Measurements from ENCODE around the gene CD5L. TPM values are rescaled to one million over a fixed set of nuclear protein-coding genes. Genes with fewer than 3 reads are reported as not detected.

The CD5L gene
- total and polyA plus RNA-seq, 2 donors from 2014 or later = 0.19 TPM; not detected in 1

GRCh38 chr1:157806431-157807149 lies 35.0 kb downstream of the CD5L start:
- FAIRE-seq (no peak), DNase-seq (no peak)
- no peaks in the 10 kb centered on the region for H3K4me1 ChIP-seq (ENCODE audit: control insufficient read depth in 2 of 3, insufficient read depth in 2 of 3, low read depth in 1 of 3, low read length in 3 of 3)
- no peak for TF ChIP-seq CTCF (IDR thresholded peaks at IDR 0.05; ENCODE audit: borderline replicate concordance, extremely low read depth, insufficient read depth)
- intact Hi-C loops (cut with DNase I) = no loop called here
- H3K27me3 ChIP-seq (ENCODE audit: control insufficient read depth, insufficient read depth, low read length) = no peaks in the 10 kb centered on the region
- no peaks in the 10 kb centered on the region for H3K36me3 ChIP-seq (ENCODE audit: control insufficient read depth in 2 of 3, insufficient read depth in 3 of 3, low read length in 3 of 3)
- H3K4me3 ChIP-seq (ENCODE audit: low read length in 3 of 3) = no peak overlapping the region
- H3K9me3 ChIP-seq (ENCODE audit: control insufficient read depth in 2 of 3, insufficient read depth in 1 of 3, low read length in 3 of 3) = no peaks in the 10 kb centered on the region
- no peak overlapping the region for H3K9ac ChIP-seq (ENCODE audit: low read length in 3 of 3)
- H3K27ac ChIP-seq (ENCODE audit: low read depth in 2 of 2, low read length in 2 of 2) = no peak overlapping the region

GRCh38 chr1:157803851-157804250 lies 37.8 kb downstream of the CD5L start:
- Histone ChIP-seq H3K27ac (ENCODE audit: low read depth in 2 of 2, low read length in 2 of 2) (no peak overlapping the region), H3K36me3 (ENCODE audit: control insufficient read depth in 2 of 3, insufficient read depth in 3 of 3, low read length in 3 of 3) (no peaks in the 10 kb centered on the region), H3K9me3 (ENCODE audit: control insufficient read depth in 2 of 3, insufficient read depth in 1 of 3, low read length in 3 of 3) (no peaks in the 10 kb centered on the region), H3K4me3 (ENCODE audit: low read length in 3 of 3) (no peak overlapping the region), H3K27me3 (ENCODE audit: control insufficient read depth, insufficient read depth, low read length) (no peaks in the 10 kb centered on the region), H3K9ac (ENCODE audit: low read length in 3 of 3) (no peak overlapping the region), H3K4me1 (ENCODE audit: control insufficient read depth in 2 of 3, insufficient read depth in 2 of 3, low read depth in 1 of 3, low read length in 3 of 3) (no peaks in the 10 kb centered on the region)
- no peak for TF ChIP-seq CTCF (IDR thresholded peaks at IDR 0.05; ENCODE audit: borderline replicate concordance, extremely low read depth, insufficient read depth)
- FAIRE-seq (no peak), DNase-seq (no peak)
- intact Hi-C loops (cut with DNase I) = no loop called here

- Histone ChIP-seq H3K36me3 (ENCODE audit: control insufficient read depth in 2 of 3, insufficient read depth in 3 of 3, low read length in 3 of 3) (no peaks in the 10 kb centered on the region), H3K27ac (ENCODE audit: low read depth in 2 of 2, low read length in 2 of 2) (no peak overlapping the region), H3K9ac (ENCODE audit: low read length in 3 of 3) (no peak overlapping the region), H3K9me3 (ENCODE audit: control insufficient read depth in 2 of 3, insufficient read depth in 1 of 3, low read length in 3 of 3) (no peaks in the 10 kb centered on the region), H3K4me3 (ENCODE audit: low read length in 3 of 3) (no peak overlapping the region), H3K27me3 (ENCODE audit: control insufficient read depth, insufficient read depth, low read length) (no peaks in the 10 kb centered on the region), H3K4me1 (ENCODE audit: control insufficient read depth in 2 of 3, insufficient read depth in 2 of 3, low read depth in 1 of 3, low read length in 3 of 3) (no peaks in the 10 kb centered on the region)
- TF ChIP-seq CTCF (IDR thresholded peaks at IDR 0.05; ENCODE audit: borderline replicate concordance, extremely low read depth, insufficient read depth) = no peak
- intact Hi-C loops (cut with DNase I) = no loop called here
- DNase-seq (peak in 1 of 5 donors; percentile 23), FAIRE-seq (no peak)
Observed at GRCh38 chr1:157799996-157800395, 41.6 kb downstream of the CD5L start.
